GM21786 (cell line): ENCODE data around the gene ZNF563.

Experiments
- ATAC-seq: cut with Tn5 transposase; IDR thresholded peaks from one replicate; pipeline ENCODE4 v1.9.1; 2021; ENCODE audit not compliant: unreplicated experiment

ZNF563 gene

GRCh38 chr19:12295191-12295590, 38.2 kb downstream of the ZNF563 start:
- ATAC-seq: no peak

- ATAC-seq: peak; percentile 94
These were observed 38.9 kb downstream of the ZNF563 start, which contains the start of gene ZNF44 for GRCh38 chr19:12294249-12295158. ZNF44 (minus strand) TSS chr19:12294883; CDS start chr19:12294694, 189 bp downstream.

- peak; percentile 47 for ATAC-seq
These were observed 39.6 kb downstream of the ZNF563 start for GRCh38 chr19:12293777-12294248.

GRCh38 chr19:12289790-12290065, 43.7 kb downstream of the ZNF563 start:
- ATAC-seq: no peak

- ATAC-seq: no peak
These were observed 45.4 kb downstream of the ZNF563 start for GRCh38 chr19:12287958-12288500.

GRCh38 chr19:12284631-12285030, 48.8 kb downstream of the ZNF563 start:
- no peak for ATAC-seq

- no peak for ATAC-seq
These were observed 49.2 kb downstream of the ZNF563 start for GRCh38 chr19:12284226-12284625.

- no peak for ATAC-seq
These were observed 54.7 kb downstream of the ZNF563 start for GRCh38 chr19:12278713-12279112.

GRCh38 chr19:12272980-12273901, 60.2 kb downstream of the ZNF563 start:
- ATAC-seq: no peak

GRCh38 chr19:12272386-12272785, 61.0 kb downstream of the ZNF563 start:
- no peak for ATAC-seq

- ATAC-seq: no peak
These were observed 62.6 kb downstream of the ZNF563 start for GRCh38 chr19:12270854-12271253.
